ENCODE measurements around the gene FXYD4.

- no peak for TF ChIP-seq CTCF (IDR thresholded peaks at IDR 0.05)
- no peak for TF ChIP-seq POLR2AphosphoS5 (IDR thresholded peaks at IDR 0.05; ENCODE audit: low read depth, low read length)
- TF ChIP-seq MAX (IDR thresholded peaks at IDR 0.05; ENCODE audit: low read depth) = no peak
- TF ChIP-seq EZH2phosphoT487 (IDR thresholded peaks at IDR 0.05; ENCODE audit: borderline replicate concordance, low read depth) = no peak
- no peak for TF ChIP-seq RFX5 (IDR thresholded peaks at IDR 0.05; ENCODE audit: low read length)
- no peak for TF ChIP-seq FOXJ3 (CRISPR knock-in tag; IDR thresholded peaks at IDR 0.05)
- no peak for TF ChIP-seq REST (IDR thresholded peaks at IDR 0.05; ENCODE audit: low read depth, low read length)
- TF ChIP-seq TEAD4 (IDR thresholded peaks at IDR 0.05; ENCODE audit: borderline replicate concordance, insufficient read depth) = no peak
Observed at GRCh38 chr10:43385412-43386004, 14.1 kb downstream of the FXYD4 start.
